ENCODE measurements around the gene MOSMO.
"Not testable (repeated sequence)": the region's sequence is repeated elsewhere in the genome, so short reads cannot be mapped to it uniquely, and the experiment has no call there.

The MOSMO gene

DNA sequence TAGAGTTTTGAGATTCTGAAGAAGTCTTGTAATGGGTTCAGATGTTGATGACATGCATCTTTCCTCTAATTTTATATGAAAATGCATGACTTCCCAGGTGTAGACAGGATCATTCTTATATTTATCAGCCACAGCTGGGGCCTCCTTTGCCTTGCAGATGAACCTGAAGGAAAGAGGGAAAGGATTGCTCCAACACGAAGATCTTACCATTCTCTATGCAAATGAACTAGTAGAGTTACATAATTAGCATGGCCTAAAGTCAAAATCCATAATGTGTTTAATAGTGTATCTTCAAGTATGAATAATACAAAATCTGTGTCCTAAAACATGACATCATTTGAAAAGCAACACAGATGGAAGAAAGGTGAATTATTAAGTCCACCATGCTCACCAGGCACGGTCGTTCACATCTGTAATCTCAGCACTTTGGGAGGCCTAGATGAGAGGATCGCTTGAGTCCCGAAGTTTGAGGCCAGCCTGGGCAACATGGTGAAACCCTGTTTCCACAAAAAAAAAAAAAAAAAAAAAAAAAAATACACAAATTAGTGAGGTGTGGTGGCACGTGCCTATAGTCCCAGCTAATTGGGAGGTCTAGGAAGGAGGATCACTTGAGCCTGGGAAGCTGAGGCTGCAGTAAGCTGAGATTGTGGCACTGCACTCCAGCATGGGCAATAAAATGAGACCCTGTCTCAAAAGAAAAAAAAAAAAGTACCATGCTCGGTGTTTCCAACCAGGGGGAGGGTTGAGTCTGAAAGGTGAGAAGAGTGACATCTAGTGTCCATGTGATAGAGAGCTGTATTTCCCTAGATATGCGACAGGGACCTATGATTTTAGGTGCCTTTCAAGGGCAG is 90.7 kb downstream of the MOSMO start:
- no peak for DNase-seq

- no peak for DNase-seq
These were observed 91.5 kb downstream of the MOSMO start for GRCh38 chr16:22099256-22099975.

- DNase-seq, result no peak
These were observed 95.5 kb downstream of the MOSMO start for GRCh38 chr16:22103441-22103840.

GRCh38 chr16:22109258-22109898 is 101.5 kb downstream of the MOSMO start:
- DNase-seq, result no peak

DNA sequence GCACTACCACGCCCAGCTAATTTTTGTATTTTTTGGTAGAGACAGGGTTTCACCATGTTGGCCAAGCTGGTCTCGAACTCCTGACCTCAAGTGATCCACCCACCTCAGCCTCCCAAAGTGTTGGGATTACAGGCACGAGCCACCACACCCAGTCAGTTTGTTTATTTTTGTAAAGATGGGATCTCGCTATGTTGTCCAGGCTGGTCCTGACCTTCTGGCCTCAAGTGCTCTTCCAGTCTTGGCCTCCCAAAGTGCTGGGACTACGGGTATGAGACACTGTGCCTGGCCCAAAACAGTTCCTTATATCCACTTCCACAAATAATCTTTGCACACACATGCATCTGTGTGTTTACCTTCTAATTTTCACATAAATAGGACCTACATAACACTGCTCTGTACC is 103.7 kb downstream of the MOSMO start:
- DNase-seq, result not testable (repeated sequence)

DNA sequence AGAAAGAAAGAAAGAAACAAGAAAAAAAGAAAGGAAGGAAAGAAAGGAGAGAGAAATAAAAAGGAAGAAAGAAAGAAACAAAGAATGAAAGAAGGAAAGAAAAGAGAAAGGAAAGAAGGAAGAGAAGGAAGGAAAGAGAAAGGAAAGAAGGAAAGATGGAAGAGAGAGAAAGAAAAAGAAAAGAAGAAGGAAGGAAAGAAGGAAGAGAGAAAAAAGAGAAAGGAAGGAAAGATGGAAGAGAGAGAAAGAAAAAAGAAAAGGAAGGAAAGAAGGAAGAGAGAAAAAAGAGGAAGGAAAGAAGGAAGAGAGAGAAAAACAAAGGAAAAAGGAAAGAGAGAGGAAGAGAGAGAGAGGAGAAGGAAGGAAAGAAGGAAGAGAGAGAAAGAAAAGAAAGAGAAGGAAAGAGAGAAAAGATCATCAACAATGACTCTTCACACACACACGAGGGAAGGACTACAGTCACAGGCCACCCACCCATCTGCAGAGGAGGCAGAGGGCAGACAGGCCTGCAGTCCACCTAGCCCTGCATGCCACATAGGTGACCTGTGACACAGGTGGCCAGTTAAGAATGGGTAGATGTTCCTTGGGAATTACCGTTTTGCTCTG is 108.3 kb downstream of the MOSMO start:
- no peak for DNase-seq

DNA sequence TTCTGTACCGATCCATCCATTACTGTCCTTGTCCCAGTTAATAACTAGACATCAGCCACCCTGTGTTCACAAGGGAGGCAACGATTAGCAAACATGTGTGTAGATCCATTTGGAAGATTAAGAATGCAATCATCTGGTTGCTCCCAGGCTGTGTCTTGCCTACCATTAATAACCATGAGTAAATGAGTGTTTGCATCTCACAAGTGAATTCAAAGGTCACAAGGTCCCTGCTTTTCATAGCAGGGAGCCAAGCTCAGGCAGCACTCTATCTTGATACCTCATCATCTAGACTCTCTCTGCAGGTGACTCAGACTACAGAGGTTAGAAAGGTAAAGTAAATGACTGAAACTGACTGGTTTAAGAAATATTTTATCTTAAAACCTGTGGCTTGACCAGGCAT is 109.7 kb downstream of the MOSMO start:
- DNase-seq, result no peak

DNA sequence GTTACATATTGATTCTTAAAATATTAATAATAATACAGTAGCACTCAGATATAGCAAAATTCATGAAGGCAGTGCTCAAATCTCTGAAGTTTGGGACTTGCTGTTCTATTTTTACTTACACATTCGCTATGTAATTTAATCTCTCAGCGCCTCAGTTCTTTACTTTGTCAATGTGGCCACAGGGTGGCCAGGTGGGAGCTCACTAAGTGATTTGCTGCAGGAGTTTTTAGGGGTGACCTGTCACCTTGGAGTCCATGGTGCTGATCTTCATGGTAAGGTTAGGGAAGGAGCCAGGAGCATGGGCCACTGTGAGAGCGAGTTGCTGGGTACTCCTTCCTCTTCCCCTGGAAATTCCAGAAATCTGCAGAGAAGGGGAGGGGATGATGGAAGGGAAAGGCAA is 112.5 kb downstream of the MOSMO start:
- DNase-seq, result no peak

- no peak for DNase-seq
These were observed 114.3 kb downstream of the MOSMO start for GRCh38 chr16:22122239-22122638.

GRCh38 chr16:22123146-22123545 is 115.2 kb downstream of the MOSMO start:
- DNase-seq, result no peak

DNA sequence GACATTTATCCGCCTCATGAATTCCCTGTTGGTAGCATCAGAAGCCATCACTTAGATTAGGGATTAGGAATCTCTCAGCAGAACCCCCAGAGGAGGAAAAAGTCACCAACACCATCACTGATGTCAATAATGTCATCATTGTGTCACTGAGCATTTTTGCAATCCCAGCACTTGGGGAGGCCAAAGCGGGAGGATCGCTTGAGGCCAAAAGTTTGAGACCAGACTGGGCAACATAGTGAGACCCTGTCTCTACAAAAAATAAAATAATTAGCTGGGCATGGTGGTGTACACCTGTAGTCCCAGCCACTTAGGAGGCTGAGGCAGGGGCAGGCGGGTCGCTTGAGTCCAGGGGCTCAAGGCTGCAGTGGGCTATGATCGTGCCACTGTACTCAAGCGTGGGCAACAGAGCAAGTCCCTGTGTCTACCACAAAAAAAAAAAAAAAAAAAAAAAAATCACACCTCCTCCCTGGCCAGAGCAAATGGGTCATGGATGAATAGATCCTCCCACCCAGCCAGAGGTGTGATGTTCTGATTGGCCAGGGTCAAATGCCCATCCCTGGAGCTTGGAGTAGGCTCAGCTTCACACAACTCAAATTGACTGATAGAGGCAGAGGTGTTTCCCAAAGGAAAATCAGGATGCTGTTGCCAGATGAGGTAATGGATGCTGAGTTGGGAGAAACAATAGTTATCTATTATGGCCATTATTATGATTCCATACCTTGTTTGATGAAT is 116.0 kb downstream of the MOSMO start:
- no peak for DNase-seq

GRCh38 chr16:22124583-22125284 is 116.8 kb downstream of the MOSMO start:
- no peak for DNase-seq

DNA sequence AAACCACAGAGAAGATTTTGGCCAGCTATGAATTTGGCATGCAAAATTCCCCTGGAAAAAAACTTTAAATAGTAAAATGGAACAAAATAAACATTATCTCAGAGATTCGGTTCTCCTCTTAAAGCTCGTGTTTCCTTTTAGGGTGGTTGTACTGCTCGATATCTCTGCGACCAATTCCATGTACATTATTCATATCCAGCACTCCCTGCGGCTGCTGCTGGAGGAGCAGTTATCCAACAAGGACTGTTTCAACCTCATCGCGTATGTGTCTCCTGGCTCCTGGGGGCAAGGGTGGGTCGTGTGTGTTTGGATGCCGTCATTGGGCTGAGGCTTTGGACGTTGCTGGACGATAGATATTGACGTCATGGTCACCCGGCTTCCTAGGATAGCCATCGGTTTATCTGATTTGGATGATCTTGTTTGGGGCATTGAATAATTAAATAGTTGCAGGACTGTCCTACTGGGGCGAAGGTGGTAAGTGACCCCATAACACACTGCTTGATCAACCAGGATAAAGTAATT is 118.2 kb downstream of the MOSMO start:
- no peak for DNase-seq

GRCh38 chr16:22128537-22128936 is 120.6 kb downstream of the MOSMO start:
- DNase-seq, result not testable (repeated sequence)

- no peak for DNase-seq
These were observed 122.6 kb downstream of the MOSMO start for GRCh38 chr16:22130528-22130927.

GRCh38 chr16:22132801-22133200 is 124.9 kb downstream of the MOSMO start:
- DNase-seq, result no peak

Data from midbrain (tissue), 1 donor.